Measurements from ENCODE around the gene TSEN15. TPM values are rescaled to one million over a fixed set of nuclear protein-coding genes. Genes with fewer than 3 reads are reported as not detected.

Gene TSEN15
- total and polyA plus RNA-seq, 2 experiments from 2014 or later: 55.8 TPM

DNA sequence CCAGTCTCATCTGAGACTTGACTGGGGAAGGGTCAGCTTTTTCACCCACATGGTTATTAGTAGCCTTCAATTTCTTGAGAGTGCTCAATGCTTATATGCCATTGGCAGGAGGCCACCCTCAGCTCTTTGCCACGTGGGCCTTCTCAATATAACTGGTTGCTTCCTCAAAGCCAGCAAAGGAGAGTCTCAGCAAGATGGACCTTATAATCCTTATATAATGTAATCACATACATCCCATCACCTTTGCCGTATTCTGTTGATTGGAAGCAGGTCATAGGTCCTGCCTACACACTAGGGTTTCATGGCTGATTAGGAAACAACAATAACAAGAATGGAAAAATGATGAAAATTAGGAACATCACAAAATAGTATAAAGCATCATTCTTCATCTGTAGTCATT lies 22.9 kb downstream of the TSEN15 start:
- no peaks in the 10 kb centered on the region for H4K20me1 ChIP-seq (replicated peaks; ENCODE audit: insufficient read depth)
- H3K4me1 ChIP-seq (ENCODE audit: insufficient read depth): peaks cover 7% of the 10 kb centered on the region; the same call in 1 of the 2 replicates
- TF ChIP-seq, protein P1, sequence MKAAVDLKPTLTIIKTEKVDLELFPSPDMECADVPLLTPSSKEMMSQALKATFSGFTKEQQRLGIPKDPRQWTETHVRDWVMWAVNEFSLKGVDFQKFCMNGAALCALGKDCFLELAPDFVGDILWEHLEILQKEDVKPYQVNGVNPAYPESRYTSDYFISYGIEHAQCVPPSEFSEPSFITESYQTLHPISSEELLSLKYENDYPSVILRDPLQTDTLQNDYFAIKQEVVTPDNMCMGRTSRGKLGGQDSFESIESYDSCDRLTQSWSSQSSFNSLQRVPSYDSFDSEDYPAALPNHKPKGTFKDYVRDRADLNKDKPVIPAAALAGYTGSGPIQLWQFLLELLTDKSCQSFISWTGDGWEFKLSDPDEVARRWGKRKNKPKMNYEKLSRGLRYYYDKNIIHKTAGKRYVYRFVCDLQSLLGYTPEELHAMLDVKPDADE (IDR thresholded peaks at IDR 0.05): no peak
- TF ChIP-seq ZNF114 (CRISPR knock-in tag; IDR thresholded peaks at IDR 0.05): no peak
- TF ChIP-seq, protein P2, sequence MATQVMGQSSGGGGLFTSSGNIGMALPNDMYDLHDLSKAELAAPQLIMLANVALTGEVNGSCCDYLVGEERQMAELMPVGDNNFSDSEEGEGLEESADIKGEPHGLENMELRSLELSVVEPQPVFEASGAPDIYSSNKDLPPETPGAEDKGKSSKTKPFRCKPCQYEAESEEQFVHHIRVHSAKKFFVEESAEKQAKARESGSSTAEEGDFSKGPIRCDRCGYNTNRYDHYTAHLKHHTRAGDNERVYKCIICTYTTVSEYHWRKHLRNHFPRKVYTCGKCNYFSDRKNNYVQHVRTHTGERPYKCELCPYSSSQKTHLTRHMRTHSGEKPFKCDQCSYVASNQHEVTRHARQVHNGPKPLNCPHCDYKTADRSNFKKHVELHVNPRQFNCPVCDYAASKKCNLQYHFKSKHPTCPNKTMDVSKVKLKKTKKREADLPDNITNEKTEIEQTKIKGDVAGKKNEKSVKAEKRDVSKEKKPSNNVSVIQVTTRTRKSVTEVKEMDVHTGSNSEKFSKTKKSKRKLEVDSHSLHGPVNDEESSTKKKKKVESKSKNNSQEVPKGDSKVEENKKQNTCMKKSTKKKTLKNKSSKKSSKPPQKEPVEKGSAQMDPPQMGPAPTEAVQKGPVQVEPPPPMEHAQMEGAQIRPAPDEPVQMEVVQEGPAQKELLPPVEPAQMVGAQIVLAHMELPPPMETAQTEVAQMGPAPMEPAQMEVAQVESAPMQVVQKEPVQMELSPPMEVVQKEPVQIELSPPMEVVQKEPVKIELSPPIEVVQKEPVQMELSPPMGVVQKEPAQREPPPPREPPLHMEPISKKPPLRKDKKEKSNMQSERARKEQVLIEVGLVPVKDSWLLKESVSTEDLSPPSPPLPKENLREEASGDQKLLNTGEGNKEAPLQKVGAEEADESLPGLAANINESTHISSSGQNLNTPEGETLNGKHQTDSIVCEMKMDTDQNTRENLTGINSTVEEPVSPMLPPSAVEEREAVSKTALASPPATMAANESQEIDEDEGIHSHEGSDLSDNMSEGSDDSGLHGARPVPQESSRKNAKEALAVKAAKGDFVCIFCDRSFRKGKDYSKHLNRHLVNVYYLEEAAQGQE (IDR thresholded peaks at IDR 0.05; ENCODE audit: unreplicated experiment): no peak
- TF ChIP-seq EZH2 (IDR thresholded peaks at IDR 0.05; ENCODE audit: low read depth, unreplicated experiment): no peak
- TF ChIP-seq, protein P3, sequence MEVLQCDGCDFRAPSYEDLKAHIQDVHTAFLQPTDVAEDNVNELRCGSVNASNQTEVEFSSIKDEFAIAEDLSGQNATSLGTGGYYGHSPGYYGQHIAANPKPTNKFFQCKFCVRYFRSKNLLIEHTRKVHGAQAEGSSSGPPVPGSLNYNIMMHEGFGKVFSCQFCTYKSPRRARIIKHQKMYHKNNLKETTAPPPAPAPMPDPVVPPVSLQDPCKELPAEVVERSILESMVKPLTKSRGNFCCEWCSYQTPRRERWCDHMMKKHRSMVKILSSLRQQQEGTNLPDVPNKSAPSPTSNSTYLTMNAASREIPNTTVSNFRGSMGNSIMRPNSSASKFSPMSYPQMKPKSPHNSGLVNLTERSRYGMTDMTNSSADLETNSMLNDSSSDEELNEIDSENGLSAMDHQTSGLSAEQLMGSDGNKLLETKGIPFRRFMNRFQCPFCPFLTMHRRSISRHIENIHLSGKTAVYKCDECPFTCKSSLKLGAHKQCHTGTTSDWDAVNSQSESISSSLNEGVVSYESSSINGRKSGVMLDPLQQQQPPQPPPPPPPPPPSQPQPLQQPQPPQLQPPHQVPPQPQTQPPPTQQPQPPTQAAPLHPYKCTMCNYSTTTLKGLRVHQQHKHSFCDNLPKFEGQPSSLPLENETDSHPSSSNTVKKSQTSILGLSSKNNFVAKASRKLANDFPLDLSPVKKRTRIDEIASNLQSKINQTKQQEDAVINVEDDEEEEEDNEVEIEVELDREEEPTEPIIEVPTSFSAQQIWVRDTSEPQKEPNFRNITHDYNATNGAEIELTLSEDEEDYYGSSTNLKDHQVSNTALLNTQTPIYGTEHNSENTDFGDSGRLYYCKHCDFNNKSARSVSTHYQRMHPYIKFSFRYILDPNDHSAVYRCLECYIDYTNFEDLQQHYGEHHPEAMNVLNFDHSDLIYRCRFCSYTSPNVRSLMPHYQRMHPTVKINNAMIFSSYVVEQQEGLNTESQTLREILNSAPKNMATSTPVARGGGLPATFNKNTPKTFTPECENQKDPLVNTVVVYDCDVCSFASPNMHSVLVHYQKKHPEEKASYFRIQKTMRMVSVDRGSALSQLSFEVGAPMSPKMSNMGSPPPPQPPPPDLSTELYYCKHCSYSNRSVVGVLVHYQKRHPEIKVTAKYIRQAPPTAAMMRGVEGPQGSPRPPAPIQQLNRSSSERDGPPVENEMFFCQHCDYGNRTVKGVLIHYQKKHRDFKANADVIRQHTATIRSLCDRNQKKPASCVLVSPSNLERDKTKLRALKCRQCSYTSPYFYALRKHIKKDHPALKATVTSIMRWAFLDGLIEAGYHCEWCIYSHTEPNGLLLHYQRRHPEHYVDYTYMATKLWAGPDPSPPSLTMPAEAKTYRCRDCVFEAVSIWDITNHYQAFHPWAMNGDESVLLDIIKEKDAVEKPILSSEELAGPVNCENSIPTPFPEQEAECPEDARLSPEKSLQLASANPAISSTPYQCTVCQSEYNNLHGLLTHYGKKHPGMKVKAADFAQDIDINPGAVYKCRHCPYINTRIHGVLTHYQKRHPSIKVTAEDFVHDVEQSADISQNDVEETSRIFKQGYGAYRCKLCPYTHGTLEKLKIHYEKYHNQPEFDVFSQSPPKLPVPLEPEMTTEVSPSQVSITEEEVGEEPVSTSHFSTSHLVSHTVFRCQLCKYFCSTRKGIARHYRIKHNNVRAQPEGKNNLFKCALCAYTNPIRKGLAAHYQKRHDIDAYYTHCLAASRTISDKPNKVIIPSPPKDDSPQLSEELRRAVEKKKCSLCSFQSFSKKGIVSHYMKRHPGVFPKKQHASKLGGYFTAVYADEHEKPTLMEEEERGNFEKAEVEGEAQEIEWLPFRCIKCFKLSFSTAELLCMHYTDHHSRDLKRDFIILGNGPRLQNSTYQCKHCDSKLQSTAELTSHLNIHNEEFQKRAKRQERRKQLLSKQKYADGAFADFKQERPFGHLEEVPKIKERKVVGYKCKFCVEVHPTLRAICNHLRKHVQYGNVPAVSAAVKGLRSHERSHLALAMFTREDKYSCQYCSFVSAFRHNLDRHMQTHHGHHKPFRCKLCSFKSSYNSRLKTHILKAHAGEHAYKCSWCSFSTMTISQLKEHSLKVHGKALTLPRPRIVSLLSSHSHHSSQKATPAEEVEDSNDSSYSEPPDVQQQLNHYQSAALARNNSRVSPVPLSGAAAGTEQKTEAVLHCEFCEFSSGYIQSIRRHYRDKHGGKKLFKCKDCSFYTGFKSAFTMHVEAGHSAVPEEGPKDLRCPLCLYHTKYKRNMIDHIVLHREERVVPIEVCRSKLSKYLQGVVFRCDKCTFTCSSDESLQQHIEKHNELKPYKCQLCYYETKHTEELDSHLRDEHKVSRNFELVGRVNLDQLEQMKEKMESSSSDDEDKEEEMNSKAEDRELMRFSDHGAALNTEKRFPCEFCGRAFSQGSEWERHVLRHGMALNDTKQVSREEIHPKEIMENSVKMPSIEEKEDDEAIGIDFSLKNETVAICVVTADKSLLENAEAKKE (CRISPR knock-in tag; IDR thresholded peaks at IDR 0.05): no peak
- TF ChIP-seq JUNB (IDR thresholded peaks at IDR 0.05; ENCODE audit: unreplicated experiment): no peak
- TF ChIP-seq, protein P4, sequence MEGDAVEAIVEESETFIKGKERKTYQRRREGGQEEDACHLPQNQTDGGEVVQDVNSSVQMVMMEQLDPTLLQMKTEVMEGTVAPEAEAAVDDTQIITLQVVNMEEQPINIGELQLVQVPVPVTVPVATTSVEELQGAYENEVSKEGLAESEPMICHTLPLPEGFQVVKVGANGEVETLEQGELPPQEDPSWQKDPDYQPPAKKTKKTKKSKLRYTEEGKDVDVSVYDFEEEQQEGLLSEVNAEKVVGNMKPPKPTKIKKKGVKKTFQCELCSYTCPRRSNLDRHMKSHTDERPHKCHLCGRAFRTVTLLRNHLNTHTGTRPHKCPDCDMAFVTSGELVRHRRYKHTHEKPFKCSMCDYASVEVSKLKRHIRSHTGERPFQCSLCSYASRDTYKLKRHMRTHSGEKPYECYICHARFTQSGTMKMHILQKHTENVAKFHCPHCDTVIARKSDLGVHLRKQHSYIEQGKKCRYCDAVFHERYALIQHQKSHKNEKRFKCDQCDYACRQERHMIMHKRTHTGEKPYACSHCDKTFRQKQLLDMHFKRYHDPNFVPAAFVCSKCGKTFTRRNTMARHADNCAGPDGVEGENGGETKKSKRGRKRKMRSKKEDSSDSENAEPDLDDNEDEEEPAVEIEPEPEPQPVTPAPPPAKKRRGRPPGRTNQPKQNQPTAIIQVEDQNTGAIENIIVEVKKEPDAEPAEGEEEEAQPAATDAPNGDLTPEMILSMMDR (conservative IDR thresholded peaks at IDR 0.05; ENCODE audit: low read depth in 2 of 2): no peak
- TF ChIP-seq EZH2phosphoT487 (IDR thresholded peaks at IDR 0.05; ENCODE audit: unreplicated experiment): no peak
- no peak for TF ChIP-seq CREB1 (CRISPR knock-in tag; IDR thresholded peaks at IDR 0.05; ENCODE audit: low read depth)
- TF ChIP-seq POLR2AphosphoS5 (IDR thresholded peaks at IDR 0.05; ENCODE audit: low read depth): no peak
- TF ChIP-seq NANOG (IDR thresholded peaks at IDR 0.05; ENCODE audit: borderline replicate concordance): no peak
- no peak for TF ChIP-seq ZNF331 (CRISPR knock-in tag; IDR thresholded peaks at IDR 0.05; ENCODE audit: low read depth)
- TF ChIP-seq STAT1 (IDR thresholded peaks at IDR 0.05; ENCODE audit: unreplicated experiment): no peak
- no peaks in the 10 kb centered on the region for H3K36me3 ChIP-seq (ENCODE audit: insufficient read depth)
- Mint-ChIP-seq H3K27me3 (ENCODE audit: insufficient read depth, low read depth, poor library complexity) (no peaks in the 10 kb centered on the region), H3K27ac (no peak overlapping the region), H3K4me3 (no peak overlapping the region), H3K4me1 (no peaks in the 10 kb centered on the region; the same call in 2 of the 3 replicates), H3K36me3 (ENCODE audit: low read depth) (peaks cover 33% of the 10 kb centered on the region; the same call in 2 of the 3 replicates), H3K9me3 (peaks cover 5% of the 10 kb centered on the region)
- H3K79me2 ChIP-seq (replicated peaks; ENCODE audit: insufficient read depth): no peaks in the 10 kb centered on the region
- no peak overlapping the region for H3K27ac ChIP-seq (ENCODE audit: low read depth)
- no peaks in the 10 kb centered on the region for H3K27me3 ChIP-seq (ENCODE audit: insufficient read depth)
- no peak for DNase-seq (ENCODE audit: low spot score)
- no peak overlapping the region for H3K4me2 ChIP-seq
- no peak for ATAC-seq
- H2AFZ ChIP-seq: no peak overlapping the region
- no peaks in the 10 kb centered on the region for H3F3A ChIP-seq (replicated peaks; ENCODE audit: low read depth)
- peaks cover 4% of the 10 kb centered on the region; the same call in 1 of the 2 replicates for H3K9me2 ChIP-seq (ENCODE audit: insufficient read depth)
- no peak overlapping the region for H3K4me3 ChIP-seq

Data from GM23338 (cell line).